NOMO-1 (cell line): ENCODE data around the gene BCDIN3D.

Experiments used
- DNase-seq, 2 experiments: peaks; one replicate each; lab custom pipeline; 2025; ENCODE audit not compliant: unreplicated experiment in 2 of 2; lab: John Stamatoyannopoulos, UW

Gene BCDIN3D

GRCh38 chr12:49800421-49801140, 42.3 kb downstream of the BCDIN3D start:
- DNase-seq = no peak

GRCh38 chr12:49798934-49799333, 44.0 kb downstream of the BCDIN3D start:
- DNase-seq = no peak

GRCh38 chr12:49798248-49798647, 44.7 kb downstream of the BCDIN3D start:
- DNase-seq = no peak

GRCh38 chr12:49797449-49797776, 45.5 kb downstream of the BCDIN3D start:
- no peak for DNase-seq

GRCh38 chr12:49796606-49797448, 46.1 kb downstream of the BCDIN3D start:
- DNase-seq = no peak

GRCh38 chr12:49796155-49796554, 46.8 kb downstream of the BCDIN3D start:
- no peak for DNase-seq

GRCh38 chr12:49795654-49796105, 47.2 kb downstream of the BCDIN3D start:
- DNase-seq = no peak

- DNase-seq = no peak
These were observed 47.9 kb downstream of the BCDIN3D start for GRCh38 chr12:49794811-49795653.

GRCh38 chr12:49794021-49794420, 48.9 kb downstream of the BCDIN3D start:
- DNase-seq = no peak

GRCh38 chr12:49793620-49794019, 49.3 kb downstream of the BCDIN3D start:
- DNase-seq = no peak

- DNase-seq = no peak
These were observed 49.8 kb downstream of the BCDIN3D start for GRCh38 chr12:49792976-49793580.

GRCh38 chr12:49792181-49792970, 50.5 kb downstream of the BCDIN3D start:
- DNase-seq = no peak

- DNase-seq = no peak
These were observed 51.2 kb downstream of the BCDIN3D start for GRCh38 chr12:49791700-49792099.

GRCh38 chr12:49790741-49791555, 52.0 kb downstream of the BCDIN3D start:
- DNase-seq = no peak

- no peak for DNase-seq
These were observed 52.9 kb downstream of the BCDIN3D start for GRCh38 chr12:49789992-49790391.

- DNase-seq = no peak
These were observed 55.2 kb downstream of the BCDIN3D start for GRCh38 chr12:49787672-49788071.
